GM19438 (cell line): ENCODE results near the gene TRIOBP.
"Not testable (repeated sequence)": the region's sequence is repeated elsewhere in the genome, so short reads cannot be mapped to it uniquely, and the experiment has no call there.

Source experiments
- ATAC-seq: cut with Tn5 transposase; IDR thresholded peaks from one replicate; pipeline ENCODE4 v1.9.1; 2021; ENCODE audit warnings: low read depth; ENCODE audit not compliant: unreplicated experiment

Gene TRIOBP, protein sequence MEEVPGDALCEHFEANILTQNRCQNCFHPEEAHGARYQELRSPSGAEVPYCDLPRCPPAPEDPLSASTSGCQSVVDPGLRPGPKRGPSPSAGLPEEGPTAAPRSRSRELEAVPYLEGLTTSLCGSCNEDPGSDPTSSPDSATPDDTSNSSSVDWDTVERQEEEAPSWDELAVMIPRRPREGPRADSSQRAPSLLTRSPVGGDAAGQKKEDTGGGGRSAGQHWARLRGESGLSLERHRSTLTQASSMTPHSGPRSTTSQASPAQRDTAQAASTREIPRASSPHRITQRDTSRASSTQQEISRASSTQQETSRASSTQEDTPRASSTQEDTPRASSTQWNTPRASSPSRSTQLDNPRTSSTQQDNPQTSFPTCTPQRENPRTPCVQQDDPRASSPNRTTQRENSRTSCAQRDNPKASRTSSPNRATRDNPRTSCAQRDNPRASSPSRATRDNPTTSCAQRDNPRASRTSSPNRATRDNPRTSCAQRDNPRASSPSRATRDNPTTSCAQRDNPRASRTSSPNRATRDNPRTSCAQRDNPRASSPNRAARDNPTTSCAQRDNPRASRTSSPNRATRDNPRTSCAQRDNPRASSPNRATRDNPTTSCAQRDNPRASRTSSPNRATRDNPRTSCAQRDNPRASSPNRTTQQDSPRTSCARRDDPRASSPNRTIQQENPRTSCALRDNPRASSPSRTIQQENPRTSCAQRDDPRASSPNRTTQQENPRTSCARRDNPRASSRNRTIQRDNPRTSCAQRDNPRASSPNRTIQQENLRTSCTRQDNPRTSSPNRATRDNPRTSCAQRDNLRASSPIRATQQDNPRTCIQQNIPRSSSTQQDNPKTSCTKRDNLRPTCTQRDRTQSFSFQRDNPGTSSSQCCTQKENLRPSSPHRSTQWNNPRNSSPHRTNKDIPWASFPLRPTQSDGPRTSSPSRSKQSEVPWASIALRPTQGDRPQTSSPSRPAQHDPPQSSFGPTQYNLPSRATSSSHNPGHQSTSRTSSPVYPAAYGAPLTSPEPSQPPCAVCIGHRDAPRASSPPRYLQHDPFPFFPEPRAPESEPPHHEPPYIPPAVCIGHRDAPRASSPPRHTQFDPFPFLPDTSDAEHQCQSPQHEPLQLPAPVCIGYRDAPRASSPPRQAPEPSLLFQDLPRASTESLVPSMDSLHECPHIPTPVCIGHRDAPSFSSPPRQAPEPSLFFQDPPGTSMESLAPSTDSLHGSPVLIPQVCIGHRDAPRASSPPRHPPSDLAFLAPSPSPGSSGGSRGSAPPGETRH (N-terminal part only)

DNA sequence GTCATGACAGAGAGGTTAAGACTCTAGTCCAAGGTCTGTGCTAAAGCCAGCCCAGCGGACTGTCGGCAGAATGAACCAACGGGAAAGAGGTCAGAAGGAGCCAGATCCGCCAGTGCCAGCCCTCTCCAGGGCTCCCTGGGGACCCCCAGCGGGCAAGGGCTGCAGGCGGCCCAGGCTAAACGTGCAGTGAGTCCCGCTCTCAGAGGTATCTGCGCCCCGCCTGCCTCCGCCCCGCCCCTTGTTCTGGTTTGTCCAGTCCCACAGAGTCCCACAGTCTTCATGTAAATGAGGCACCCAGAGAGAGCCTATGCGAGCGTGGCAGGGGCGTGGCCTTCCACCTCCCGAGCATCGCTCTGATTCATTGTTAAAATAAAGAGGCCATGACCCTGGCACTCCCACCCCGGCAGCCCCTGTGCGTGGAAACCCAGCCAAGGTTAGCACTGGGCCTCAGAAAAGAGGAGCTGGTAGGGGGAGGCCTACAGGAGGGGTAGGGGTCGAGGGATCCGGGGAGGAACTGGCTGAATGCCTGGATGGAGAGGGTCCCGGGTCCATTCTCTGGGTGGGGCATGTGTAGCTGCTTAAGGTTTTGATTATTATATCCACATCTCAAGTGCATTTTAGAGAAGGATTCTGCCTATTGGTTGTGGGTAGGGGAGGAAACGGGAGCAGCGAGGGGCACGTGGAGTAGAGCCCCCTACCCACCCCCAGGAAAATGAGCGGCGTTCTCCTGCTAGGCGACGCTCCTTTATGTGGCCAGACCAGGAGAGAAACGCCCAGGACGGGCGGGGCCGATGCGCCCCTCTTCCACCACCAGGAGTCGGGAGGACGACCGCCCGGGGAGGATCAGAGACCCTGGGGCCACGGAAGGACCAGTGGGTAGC lies at the start of gene TRIOBP:
TSS of gene TRIOBP (plus strand) at position 392 of the 881 bp plus-strand sequence. CDS start 4,318 bp downstream, outside the sequence.
- ATAC-seq, result peak; percentile 99

DNA sequence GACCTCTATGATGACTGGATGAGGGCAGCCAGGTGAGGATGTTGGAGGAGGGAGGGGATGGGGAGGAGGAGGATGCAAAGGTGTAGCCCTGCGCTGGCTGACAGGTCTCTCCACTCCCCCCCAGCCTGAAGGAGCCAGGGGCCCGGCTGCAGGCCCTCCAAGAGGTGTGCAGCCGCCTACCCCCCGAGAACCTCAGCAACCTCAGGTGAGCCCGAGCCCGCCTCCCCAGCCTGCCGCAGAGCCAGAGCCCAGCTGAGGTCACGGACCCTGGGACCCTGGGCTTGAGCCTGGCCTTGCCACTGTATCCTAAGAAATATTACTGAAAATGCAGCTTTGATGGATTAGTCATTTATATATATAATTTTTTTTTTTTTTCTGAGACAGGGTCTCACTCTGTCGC lies 49.5 kb upstream of the TRIOBP start:
- ATAC-seq, result no peak

DNA sequence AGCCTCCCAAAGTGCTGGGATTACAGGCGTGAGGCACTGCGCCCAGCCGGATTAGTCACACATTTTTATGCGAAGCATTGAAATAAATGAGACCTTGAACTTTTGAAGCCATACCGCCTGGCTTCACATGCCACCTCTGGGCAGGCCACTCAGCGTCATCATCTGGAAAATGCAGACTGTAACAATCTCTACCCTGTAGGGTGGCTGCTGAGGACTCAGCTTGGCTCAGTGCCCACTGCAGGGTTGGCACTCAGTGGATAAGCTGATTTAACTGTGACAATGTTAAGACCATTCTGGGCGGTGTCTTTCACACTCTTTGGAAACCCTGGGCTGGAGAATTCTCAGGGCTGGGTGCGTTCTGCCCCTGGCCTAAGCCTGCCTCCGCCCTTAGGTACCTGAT lies 48.9 kb upstream of the TRIOBP start:
- no peak for ATAC-seq

DNA sequence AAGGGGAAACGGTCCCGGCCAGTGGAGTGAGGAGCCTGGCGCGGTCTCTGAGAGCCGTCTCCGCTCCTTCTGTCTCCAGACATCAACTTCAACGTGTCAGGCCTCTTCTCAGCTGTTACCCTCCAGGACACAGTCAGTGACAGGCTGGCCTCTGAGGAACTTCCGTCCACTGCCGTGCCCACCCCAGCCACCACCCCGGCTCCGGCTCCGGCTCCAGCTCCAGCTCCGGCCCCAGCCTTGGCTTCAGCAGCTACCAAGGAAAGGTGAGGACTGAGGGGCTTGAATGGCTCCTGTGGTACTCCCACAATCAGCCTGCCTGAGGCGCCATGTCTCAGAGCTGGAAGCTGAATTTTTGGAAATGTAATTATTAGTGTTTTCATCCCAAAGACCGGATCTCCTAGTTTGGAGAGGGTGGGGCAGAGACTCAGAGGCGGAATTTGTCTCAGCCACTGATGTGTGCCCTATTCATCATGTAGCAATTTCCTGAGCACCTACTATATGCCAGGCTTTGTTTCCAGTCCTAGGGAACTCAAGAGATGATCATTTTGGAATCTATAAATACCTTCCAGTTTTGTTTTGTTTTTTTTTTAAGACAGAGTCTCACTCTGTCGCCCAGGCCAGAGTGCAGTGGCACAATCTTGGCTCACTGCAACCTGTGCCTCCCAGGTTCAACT lies 46.2 kb upstream of the TRIOBP start:
- ATAC-seq, result no peak

DNA sequence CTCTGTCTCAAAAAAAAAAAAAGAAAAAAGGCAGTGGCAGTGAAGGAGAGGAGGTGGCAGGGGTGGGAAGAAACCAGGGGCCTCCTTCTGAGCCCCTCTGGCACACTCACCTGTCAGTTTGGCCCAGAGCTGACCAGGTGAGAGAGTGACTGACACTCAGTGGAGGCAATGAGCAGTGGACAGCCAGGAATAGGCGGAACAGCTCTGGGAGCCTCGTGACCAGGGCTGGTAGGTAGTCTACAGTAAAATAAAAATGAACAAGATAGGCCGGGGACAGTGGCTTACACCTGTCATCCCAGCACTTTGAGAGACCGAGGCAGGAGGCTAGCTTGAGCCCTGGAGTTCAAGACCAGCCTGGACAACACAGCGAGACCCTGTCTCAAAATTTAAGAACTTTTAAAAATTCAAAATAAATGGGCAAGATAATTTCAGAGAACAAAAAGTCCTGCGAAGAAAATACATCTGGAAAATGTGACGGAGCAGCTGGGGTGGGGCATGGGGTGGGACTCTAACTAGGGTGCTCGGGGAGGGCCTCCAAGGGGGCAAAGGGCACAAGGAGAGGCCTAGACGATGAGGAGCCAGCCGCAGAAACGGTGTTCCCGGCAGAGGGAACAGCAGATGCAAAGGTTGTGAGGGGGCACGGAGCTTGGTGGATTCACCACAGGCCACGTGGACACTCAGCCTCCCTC lies 42.1 kb upstream of the TRIOBP start:
- no peak for ATAC-seq

DNA sequence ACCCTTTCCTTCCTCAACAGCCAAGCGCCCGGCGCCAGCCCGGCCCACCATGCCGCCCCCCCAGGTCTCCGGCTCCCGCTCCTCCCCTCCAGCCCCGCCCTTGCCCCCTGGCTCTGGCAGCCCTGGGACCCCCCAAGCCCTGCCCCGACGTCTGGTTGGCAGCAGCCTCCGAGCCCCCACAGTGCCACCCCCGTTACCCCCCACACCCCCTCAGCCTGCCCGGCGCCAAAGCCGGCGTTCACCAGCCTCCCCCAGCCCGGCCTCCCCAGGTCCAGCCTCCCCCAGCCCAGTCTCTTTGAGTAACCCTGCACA lies 41.6 kb upstream of the TRIOBP start:
- ATAC-seq, result no peak

DNA sequence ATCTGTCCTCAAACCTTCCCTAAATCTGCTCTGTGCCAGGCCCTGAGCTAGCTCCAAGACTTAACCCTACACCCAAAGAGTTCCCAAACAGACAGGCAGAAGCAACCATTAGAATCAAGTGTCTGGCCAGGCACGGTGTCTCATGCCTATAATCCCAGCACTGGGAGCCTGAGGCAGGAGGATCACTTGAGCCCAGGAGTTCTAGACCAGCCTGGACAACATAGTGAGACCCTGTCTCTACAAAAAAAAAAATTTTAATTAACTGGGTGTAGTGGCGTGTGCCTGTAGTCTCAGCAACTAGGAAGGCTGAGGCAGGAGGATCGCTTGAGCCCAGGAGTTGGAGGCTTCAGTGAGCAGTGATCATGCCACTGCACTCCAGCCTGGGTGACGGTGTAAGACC lies 40.3 kb upstream of the TRIOBP start:
- ATAC-seq, result not testable (repeated sequence)

DNA sequence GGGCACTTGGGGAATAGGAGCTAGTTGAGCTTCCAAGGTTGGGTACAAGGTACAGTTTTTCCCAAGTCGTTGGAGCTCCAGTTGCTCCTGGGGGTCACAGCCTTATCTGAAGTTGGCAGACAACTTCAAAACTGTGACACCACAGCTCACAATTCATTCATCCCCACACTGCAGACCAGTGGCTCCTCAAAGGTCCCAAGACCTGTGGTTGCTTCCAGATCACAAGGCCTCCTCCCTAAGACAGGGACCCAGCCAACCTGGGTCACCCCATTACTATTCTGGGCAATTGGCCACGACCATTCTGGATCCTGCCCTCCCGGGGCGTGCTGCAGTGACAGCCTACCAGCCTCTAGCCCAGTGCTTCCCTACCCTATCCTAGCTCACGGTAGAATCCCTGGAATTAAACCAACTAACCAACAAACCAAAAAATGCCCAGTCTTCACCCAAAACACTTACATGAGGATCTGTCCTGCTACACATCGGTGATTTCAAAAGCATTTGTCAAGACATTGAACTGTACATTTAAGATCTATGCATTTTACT lies 39.2 kb upstream of the TRIOBP start:
- ATAC-seq, result no peak

DNA sequence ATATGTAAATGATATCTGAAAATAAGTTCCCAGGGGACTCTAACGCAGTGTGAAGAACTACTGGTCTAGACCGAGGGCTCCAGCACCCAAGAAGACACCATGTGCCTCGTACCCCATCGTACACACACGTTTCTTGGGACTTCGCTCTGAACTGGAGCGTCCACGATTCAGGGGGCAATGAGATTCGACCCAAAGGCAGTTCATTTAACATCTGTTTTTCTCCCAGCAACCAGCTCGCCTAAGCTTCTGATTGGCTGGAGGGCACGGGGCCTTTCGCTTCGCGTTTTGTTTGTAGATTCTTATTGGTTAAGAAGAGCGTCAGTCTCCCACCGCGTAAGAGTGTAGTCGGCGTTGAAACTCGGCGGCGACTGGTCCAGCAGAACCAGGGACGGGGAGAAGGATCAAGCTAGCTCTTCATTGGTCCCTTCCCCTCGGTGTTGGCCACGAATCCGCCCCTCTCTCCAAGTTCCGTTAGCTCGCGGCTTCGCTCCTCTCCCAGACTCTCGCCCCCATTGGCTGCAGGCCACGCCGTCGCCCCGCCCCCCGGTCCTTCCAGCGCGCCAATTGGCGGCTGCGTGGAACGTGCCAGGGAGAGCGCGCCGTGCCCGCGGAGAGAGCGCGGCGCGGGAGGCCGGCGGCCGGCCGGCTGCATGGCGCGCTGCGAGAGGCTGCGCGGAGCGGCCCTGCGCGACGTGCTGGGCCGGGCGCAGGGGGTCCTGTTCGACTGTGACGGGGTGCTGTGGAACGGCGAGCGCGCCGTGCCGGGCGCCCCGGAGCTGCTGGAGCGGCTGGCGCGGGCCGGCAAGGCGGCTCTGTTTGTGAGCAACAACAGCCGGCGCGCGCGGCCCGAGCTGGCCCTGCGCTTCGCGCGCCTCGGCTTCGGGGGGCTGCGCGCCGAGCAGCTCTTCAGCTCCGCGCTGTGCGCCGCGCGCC lies 38.4 kb upstream of the TRIOBP start, which contains the start of gene PDXP:
TSS of gene PDXP (plus strand) at position 591 of the 933 bp plus-strand sequence. CDS start at position 651, 60 bp downstream.
- peak; percentile 71 for ATAC-seq

DNA sequence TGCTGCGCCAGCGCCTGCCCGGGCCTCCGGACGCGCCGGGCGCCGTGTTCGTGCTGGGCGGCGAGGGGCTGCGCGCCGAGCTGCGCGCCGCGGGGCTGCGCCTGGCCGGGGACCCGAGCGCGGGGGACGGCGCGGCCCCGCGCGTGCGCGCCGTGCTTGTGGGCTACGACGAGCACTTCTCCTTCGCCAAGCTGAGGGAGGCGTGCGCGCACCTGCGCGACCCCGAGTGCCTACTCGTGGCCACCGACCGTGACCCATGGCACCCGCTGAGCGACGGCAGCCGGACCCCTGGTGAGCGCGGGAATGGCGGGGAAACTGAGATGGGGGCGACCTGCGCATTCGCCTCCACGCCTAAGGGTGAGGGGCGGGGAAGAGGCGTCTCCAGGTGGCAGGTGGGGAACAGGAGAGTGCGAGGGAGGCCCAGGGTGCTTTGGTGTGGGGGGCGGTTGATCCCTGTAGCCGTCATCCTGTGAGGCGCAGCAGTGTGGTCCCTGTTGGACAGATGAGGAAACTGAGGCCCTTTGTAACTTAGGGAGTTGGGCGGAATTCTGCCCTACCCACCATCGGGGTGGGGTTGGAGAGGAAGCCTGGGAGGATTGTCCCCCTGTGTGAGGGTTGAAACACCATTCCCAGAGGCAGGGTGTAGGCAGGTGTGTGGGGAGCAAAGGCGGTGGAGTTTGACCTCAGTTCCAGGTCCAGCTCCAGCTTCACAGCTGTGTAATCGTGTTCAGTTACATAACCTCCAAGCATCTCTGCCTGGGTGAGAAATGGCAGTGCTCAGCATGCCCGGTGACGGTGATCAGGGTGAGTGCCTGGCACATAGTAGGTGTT lies 37.6 kb upstream of the TRIOBP start:
- peak; percentile 28 for ATAC-seq

DNA sequence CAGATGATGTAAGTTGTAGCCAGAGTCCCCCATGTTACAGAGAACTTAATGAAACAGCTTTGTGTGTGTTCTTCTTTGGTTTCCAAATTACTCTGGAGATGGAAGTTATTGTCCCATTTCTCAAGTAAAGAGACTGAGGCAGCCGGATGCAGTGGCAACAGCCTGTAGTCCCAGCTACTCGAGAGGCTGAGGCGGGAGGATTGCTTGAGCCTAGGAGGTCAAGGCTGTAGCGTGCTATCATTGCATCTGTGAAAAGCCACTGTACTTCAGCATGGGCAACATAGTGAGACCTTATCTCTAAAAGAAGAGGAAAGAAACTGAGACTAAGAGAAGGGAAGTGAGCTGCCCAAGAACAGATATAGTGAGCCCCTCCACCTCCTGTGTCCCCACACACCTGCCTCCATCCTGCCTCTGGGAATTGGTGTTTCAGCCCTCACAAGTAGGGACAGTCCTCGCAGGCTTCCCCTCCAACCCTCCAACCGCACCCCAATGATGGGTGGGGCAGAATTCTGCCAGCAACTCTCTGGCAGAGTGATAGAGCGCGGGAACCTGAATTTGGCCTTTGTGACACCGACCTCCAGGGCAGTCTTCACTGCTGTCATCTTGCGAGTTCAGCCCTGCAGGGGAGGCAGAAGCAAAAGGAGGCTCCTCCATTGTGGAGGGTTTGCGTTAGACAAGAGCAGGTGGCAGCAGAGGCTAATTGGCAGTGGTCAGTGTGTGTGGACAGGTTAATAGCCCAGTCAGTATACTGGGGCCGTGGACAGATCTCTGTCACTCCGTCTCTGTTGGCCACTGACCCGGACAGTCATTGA lies 36.7 kb upstream of the TRIOBP start:
- ATAC-seq, result no peak

DNA sequence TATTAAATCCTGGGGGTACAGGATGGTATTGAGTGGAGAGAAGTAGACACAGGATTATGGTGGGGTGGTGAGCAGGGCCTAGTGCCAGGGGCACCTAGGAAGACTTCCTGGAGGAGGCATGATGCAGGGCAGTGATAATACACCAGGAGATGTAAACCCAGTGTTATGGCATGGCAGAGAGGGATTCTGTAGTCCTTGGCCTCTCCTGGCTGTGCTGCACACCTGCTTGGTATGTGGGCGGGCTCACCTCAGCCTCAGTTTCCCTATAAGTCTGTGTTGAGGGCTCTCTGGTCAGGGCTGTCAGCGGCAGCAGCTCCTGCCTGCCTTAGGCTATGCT lies 36.2 kb upstream of the TRIOBP start:
- no peak for ATAC-seq

DNA sequence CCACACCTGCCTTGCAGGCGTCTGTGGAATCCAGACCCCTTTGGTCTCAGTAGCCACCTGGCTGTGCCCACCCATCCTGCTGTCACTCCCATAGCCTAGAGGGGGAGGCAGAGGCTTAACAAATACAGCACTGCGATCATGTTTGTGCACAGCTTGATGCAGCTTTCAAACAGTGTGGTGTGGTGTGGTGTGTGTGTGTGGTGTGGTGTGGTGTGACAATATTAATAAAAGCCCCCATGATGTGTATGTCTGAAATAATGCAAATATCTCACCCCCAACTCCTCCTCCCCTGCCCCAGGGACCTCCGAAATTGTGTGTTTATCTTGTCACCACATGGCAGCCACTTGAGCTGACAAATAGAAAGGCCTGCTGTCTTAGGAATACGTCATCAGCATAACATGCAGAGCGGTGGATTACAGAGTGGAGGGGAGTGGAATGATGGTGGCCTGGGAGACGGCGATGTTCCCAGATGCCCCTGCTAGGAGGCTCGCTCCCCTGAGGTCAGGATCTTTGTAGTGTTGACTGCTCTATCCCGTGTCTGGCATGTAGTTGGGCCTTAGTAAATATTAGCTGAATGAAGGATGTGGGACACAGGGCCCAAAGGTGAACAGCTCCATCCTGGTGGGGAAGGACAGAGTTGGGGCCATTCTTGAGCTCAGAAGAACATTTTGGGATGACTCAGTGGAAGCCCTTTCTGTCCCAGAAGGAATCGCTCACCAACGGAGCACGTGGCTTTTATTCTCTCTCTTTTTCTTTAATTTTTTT lies 35.5 kb upstream of the TRIOBP start:
- ATAC-seq, result no peak

DNA sequence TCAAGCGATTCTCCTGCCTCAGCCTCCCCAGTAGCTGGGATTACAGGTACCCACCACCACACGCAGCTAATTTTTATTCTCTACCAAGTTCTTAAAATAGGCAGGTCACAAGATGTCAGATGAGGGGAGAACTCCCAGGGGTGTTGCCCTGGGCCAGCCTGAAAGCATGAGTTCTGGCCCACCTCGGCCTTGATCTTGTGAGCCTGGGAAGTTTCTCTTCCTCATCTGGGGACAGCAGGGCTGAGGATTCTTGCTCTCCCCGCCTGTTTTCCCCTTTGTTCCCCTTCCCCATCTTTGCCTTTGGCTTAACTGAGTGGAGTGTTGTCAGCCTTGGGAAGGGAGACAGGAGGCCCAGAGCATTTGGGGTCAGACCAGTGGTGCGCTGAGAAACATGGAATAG lies 34.8 kb upstream of the TRIOBP start:
- ATAC-seq, result no peak

DNA sequence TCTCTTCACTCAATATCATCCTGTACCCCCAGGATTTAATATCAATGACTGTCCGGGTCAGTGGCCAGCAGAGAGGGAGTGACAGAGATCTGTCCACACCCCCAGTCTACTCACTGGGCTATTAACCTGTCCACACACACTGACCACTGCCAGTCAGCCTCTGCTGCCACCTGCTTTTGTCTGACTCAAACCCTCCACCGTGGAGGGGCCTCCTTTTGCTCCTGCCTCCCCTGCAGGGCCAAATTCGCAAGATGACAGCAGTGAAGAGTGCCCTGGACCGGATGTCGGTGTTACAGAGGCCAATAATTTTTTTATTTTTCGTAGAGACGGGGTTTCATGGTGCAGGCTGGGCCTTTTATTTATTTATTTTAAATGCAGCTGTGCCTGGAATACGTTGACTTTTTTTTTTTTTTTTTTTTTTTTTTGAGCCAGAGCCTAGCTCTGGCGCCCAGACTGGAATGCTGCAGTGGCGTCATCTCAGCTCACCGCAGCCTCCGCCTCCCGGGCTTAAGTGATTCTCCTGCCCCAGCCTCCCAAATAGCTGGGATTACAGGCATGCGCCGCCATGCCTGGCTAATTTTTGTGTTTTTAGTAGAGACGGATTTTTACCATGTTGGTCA lies 33.2 kb upstream of the TRIOBP start:
- ATAC-seq, result no peak
